Endothelial cell of umbilical vein (primary cell): Measurements from ENCODE around the gene CYB5R2. TPM values are rescaled to one million over a fixed set of nuclear protein-coding genes. Genes with fewer than 3 reads are reported as not detected.

Experiments used
- BruUV-seq: library from RNA; stranded (reverse); fragments of 400-500 nt; replicated peaks from 2 replicates; lab custom pipeline; 2021; lab: Mats Ljungman, UMichigan
- CTCF ChIA-PET: fragments of 300-600, 350-600 bp; sonication (Branson Sonifier 250); formaldehyde crosslinking; loops from one replicate; lab custom pipeline; 2021; ENCODE audit warnings: antibody characterized with exemption, inconsistent platforms; lab: Charles Lee
- POLR2A ChIA-PET: fragments of 300-600, 350-600 bp; sonication (Branson Sonifier 250); formaldehyde crosslinking; loops from one replicate; lab custom pipeline; 2021; ENCODE audit warnings: antibody characterized with exemption, inconsistent platforms; lab: Charles Lee
- DNase-seq: peaks from one replicate; pipeline ENCODE4 v3.0.0-alpha.2; 2011; ENCODE audit warnings: low read depth, low spot score
- FAIRE-seq: peaks from 2 replicates; lab custom pipeline; 2011; peaks lifted over from hg19 to GRCh38; lab: Jason Lieb, UNC
- H2AFZ ChIP-seq: 2 replicates; pipeline ENCODE4 v1.6.0; 2012; ENCODE audit warnings: low read depth, low read length, control low read depth, inconsistent platforms
- H3K27ac ChIP-seq: 2 replicates; pipeline ENCODE4 v1.5.1; 2011; ENCODE audit warnings: low read depth, mild to moderate bottlenecking, control low read depth, low read length, moderate library complexity; ENCODE audit not compliant: insufficient read depth
- H3K27me3 ChIP-seq, 2 experiments: 2 replicates each; pipeline versions ENCODE4 v1.6.0 to v1.6.1; 2011; ENCODE audit warnings: low read length in 2 of 2, mixed read lengths in 1 of 2; ENCODE audit not compliant: control insufficient read depth in 2 of 2, insufficient read depth in 2 of 2
- H3K36me3 ChIP-seq, 2 experiments: 2 replicates in 1 of 2; 3 replicates in 1 of 2; pipeline ENCODE4 v1.5.1; 2011; ENCODE audit warnings: low read length in 2 of 2, mild to moderate bottlenecking in 1 of 2, moderate library complexity in 1 of 2; ENCODE audit not compliant: control insufficient read depth in 2 of 2, insufficient read depth in 2 of 2; ENCODE audit errors: extremely low read depth in 1 of 2
- H3K4me1 ChIP-seq: 3 replicates; pipeline ENCODE4 v1.5.1; 2011; ENCODE audit warnings: mild to moderate bottlenecking, low read length; ENCODE audit not compliant: control insufficient read depth, insufficient read depth; ENCODE audit errors: extremely low read depth
- H3K4me2 ChIP-seq: 2 replicates; pipeline ENCODE4 v1.6.1; 2011; ENCODE audit warnings: low read length, control low read depth, mixed read lengths; ENCODE audit not compliant: insufficient read depth
- H3K4me3 ChIP-seq, 3 experiments: fragments of 200-600 bp in 1 of 3; sonication (generic), shearing (Covaris generic) in 1 of 3; replicated peaks in 1 of 3; 2 replicates each; pipeline ENCODE4 v1.5.1; 2011 to 2016; ENCODE audit warnings: control low read depth in 3 of 3, low read length in 3 of 3, mild to moderate bottlenecking in 2 of 3, inconsistent platforms in 1 of 3, low read depth in 1 of 3, moderate library complexity in 1 of 3; ENCODE audit not compliant: insufficient read depth in 1 of 3
- H3K79me2 ChIP-seq: 2 replicates; pipeline ENCODE4 v1.6.0; 2012; ENCODE audit warnings: low read length, inconsistent platforms; ENCODE audit not compliant: control insufficient read depth, insufficient read depth
- H3K9ac ChIP-seq: replicated peaks from 2 replicates; pipeline ENCODE3; 2011; ENCODE audit warnings: low read length, control low read depth; ENCODE audit not compliant: insufficient read depth; ENCODE audit errors: extremely low read depth
- H3K9me1 ChIP-seq: replicated peaks from 3 replicates; pipeline ENCODE4 v1.6.0; 2011; ENCODE audit warnings: mild to moderate bottlenecking, low read length; ENCODE audit not compliant: control insufficient read depth, insufficient read depth; ENCODE audit errors: extremely low read depth
- H3K9me3 ChIP-seq: replicated peaks from 2 replicates; pipeline ENCODE4 v1.5.1; 2012; ENCODE audit warnings: low read length, inconsistent platforms; ENCODE audit not compliant: control insufficient read depth, insufficient read depth
- H4K20me1 ChIP-seq: replicated peaks from 2 replicates; pipeline ENCODE3; 2011; ENCODE audit warnings: mild to moderate bottlenecking, low read length; ENCODE audit not compliant: control insufficient read depth, insufficient read depth; ENCODE audit errors: extremely low read depth
- CTCF ChIP-seq, 2 donors: IDR thresholded peaks; 1 replicate in 1 of 2; 2 replicates in 1 of 2; pipeline ENCODE4 v1.5.1; 2011; ENCODE audit warnings: low read length in 2 of 2, mild to moderate bottlenecking in 2 of 2, moderate library complexity in 2 of 2, control low read depth in 1 of 2, inconsistent platforms in 1 of 2, low read depth in 1 of 2; ENCODE audit not compliant: insufficient read depth in 1 of 2; ENCODE audit errors: extremely low read depth in 1 of 2
- EZH2 ChIP-seq: IDR thresholded peaks from 2 replicates; pipeline ENCODE4 v1.6.1; 2012; ENCODE audit warnings: borderline replicate concordance, low read depth, mild to moderate bottlenecking, moderate library complexity, low read length, inconsistent platforms; ENCODE audit not compliant: severe bottlenecking
- FOS ChIP-seq: IDR thresholded peaks from 2 replicates; pipeline ENCODE4 v1.6.1; 2011; ENCODE audit warnings: mild to moderate bottlenecking, low read length, moderate library complexity, borderline replicate concordance; ENCODE audit not compliant: insufficient read depth
- GATA2 ChIP-seq: IDR thresholded peaks from 2 replicates; pipeline ENCODE4 v1.7.0; 2011; ENCODE audit warnings: low read depth, mild to moderate bottlenecking, moderate library complexity, mixed read lengths, low read length; ENCODE audit not compliant: insufficient read length, insufficient read depth
- JUN ChIP-seq: IDR thresholded peaks from 2 replicates; pipeline ENCODE4 v1.6.1; 2011; ENCODE audit warnings: borderline replicate concordance, low read depth; ENCODE audit not compliant: insufficient read length, insufficient read depth
- MAX ChIP-seq: IDR thresholded peaks from 2 replicates; pipeline ENCODE4 v1.6.1; 2011; ENCODE audit not compliant: insufficient read depth, insufficient read length
- MYC ChIP-seq: IDR thresholded peaks from one replicate; pipeline ENCODE4 v1.6.1; 2011; ENCODE audit warnings: mild to moderate bottlenecking, low read depth, low read length
- POLR2A ChIP-seq: IDR thresholded peaks from 2 replicates; pipeline ENCODE4 v1.6.1; 2012; ENCODE audit warnings: low read depth, mild to moderate bottlenecking, control low read depth, low read length
- POLR2AphosphoS5 ChIP-seq: IDR thresholded peaks from 2 replicates; pipeline ENCODE4 v1.6.1; 2012; ENCODE audit warnings: low read depth, mild to moderate bottlenecking, control low read depth, low read length, moderate library complexity; ENCODE audit not compliant: insufficient read depth
- dilution Hi-C: fragments of 300-500 bp; cut with MboI; formaldehyde crosslinking; loops from one replicate; pipeline ENCODE4 v1.15.0; 2019; ENCODE audit warnings: low sequenced_read_pairs; ENCODE audit not compliant: extremely low pct_ligation_motif_present
- intact Hi-C: fragments of 100-400 bp; cut with micrococcal nuclease; formaldehyde crosslinking; loops from one replicate; pipeline ENCODE4 v1.10.0; 2022
- polyA plus RNA-seq, 4 experiments: library from polyadenylated mRNA; depleted of rRNA in 3 of 4; stranded (reverse) in 3 of 4; unstranded in 1 of 4; fragments of >200 nt; gene quantifications; 2 replicates each; pipeline versions ENCODE4 v1.2.1 to v1.2.3, GENCODE V29; 2011 to 2012; ENCODE audit warnings: missing spikeins in 1 of 4
- total RNA-seq: library from RNA; stranded (reverse); gene quantifications from 2 replicates; pipeline ENCODE4 v1.2.3, GENCODE V29; 2021

The CYB5R2 gene
- total and polyA plus RNA-seq, 2 donors (not counting 3 experiments of a cell fraction or from before 2014, with no cell fraction given): 4.8 to 5.0 TPM

- dilution Hi-C loops (no loop called here), intact Hi-C loops (loop anchor here (1.0 kb wide), 1 partner anchor 30 kb away; no protein-coding TSS in a partner anchor)
- peak; percentile 94 for DNase-seq
- no peak for TF ChIP-seq GATA2
- no peak for TF ChIP-seq CTCF (IDR thresholded peaks at IDR 0.05; ENCODE audit: extremely low read depth in 1 of 2, insufficient read depth in 1 of 2, low read depth in 1 of 2, low read length in 2 of 2)
- no peak for TF ChIP-seq FOS
- TF ChIP-seq POLR2AphosphoS5: peak; percentile 44
- no peak for TF ChIP-seq MAX
- TF ChIP-seq EZH2: no peak
- TF ChIP-seq JUN: peak; percentile 22
- no peak for TF ChIP-seq MYC
- peak; percentile 35 for TF ChIP-seq POLR2A
- no peak overlapping the region for H2AFZ ChIP-seq
- H4K20me1 ChIP-seq: no peaks in the 10 kb centered on the region
- ChIA-PET POLR2A (interaction anchor here (1.5 to 1.6 kb wide), 2 partner anchors 24 to 30 kb away, joined by 3 to 16 read pairs; no protein-coding TSS in a partner anchor), CTCF (interaction anchor here (0.7 to 2.6 kb wide), 17 partner anchors 7 to 277 kb away, joined by 3 to 31 read pairs (median 4); no protein-coding TSS in a partner anchor)
- H3K4me2 ChIP-seq: no peak overlapping the region
- H3K79me2 ChIP-seq: no peaks in the 10 kb centered on the region
- BruUV-seq: no TSS peak
- no peaks in the 10 kb centered on the region for H3K9me1 ChIP-seq
- FAIRE-seq: peak; percentile 93
- peaks cover 5% of the 10 kb centered on the region for H3K4me1 ChIP-seq
- H3K9me3 ChIP-seq: no peaks in the 10 kb centered on the region
- H3K27me3 ChIP-seq: no peaks in the 10 kb centered on the region
- no peak overlapping the region for H3K4me3 ChIP-seq
- H3K36me3 ChIP-seq: no peaks in the 10 kb centered on the region
- H3K9ac ChIP-seq: no peak overlapping the region
- H3K27ac ChIP-seq: no peak overlapping the region
Measured at GRCh38 chr11:7630002-7630401, 43.3 kb downstream of the CYB5R2 start.
